HCT116 (cell line): ENCODE results near the gene FAF2. TPM values are rescaled to one million over a fixed set of nuclear protein-coding genes. Genes with fewer than 3 reads are reported as not detected.

Experiments used
- ATAC-seq: fragments of 200-7000 bp; cut with Tn5 transposase; 2 replicates; pipeline ENCODE4 v1.9.1; 2020; ENCODE audit warnings: mild to moderate bottlenecking, moderate library complexity
- BruUV-seq: library from RNA; stranded (reverse); fragments of 400-500 nt; replicated peaks from 2 replicates; lab custom pipeline; 2021; lab: Mats Ljungman, UMichigan
- CTCF ChIA-PET: fragments of 300-600 bp; sonication (Branson Sonifier 250); formaldehyde crosslinking; loops from one replicate; lab custom pipeline; 2021; ENCODE audit warnings: antibody characterized with exemption; lab: Charles Lee
- POLR2A ChIA-PET: fragments of 300-600, 350-600 bp; sonication (Branson Sonifier 250); formaldehyde crosslinking; loops from one replicate; lab custom pipeline; 2021; ENCODE audit warnings: antibody characterized with exemption; lab: Charles Lee
- RAD21 ChIA-PET, 2 experiments: fragments of 300-600 bp; sonication (Branson Sonifier 250); formaldehyde crosslinking; loops; one replicate each; lab custom pipeline; 2023; ENCODE audit warnings: low total read pairs in 2 of 2; ENCODE audit not compliant: uncharacterized antibody in 2 of 2, unreplicated experiment in 2 of 2, low non-redundant PET in 1 of 2; lab: Charles Lee
- DNase-seq: peaks from one replicate; pipeline ENCODE4 v3.0.0-alpha.2; 2010; ENCODE audit warnings: low read depth, low spot score
- H2AFZ ChIP-seq: fragments of 200-600 bp; shearing (Covaris generic), sonication (generic); 2 replicates; pipeline ENCODE4 v1.6.1; 2017; ENCODE audit warnings: low read depth, mixed run types, mixed read lengths, antibody characterized with exemption, low read length; ENCODE audit not compliant: poor library complexity, severe bottlenecking
- H3K27ac ChIP-seq: 2 replicates; pipeline ENCODE4 v1.5.1; 2012; ENCODE audit warnings: low read depth, low read length
- H3K27me3 ChIP-seq: fragments of 200-600 bp; sonication (generic); 2 replicates; pipeline ENCODE4 v1.6.1; 2016; ENCODE audit warnings: mixed run types, low read length, mixed read lengths; ENCODE audit not compliant: insufficient read depth
- H3K36me3 ChIP-seq, 2 experiments: fragments of 200-500 bp in 1 of 2; fragments of 200-600 bp in 1 of 2; sonication (Bioruptor generic) in 1 of 2; sonication (generic) in 1 of 2; 2 replicates each; pipeline versions ENCODE4 v1.5.1 to v1.6.1; 2014 to 2016; ENCODE audit warnings: low read length in 2 of 2, inconsistent platforms in 1 of 2, mixed read lengths in 1 of 2, mixed run types in 1 of 2; ENCODE audit not compliant: insufficient read depth in 2 of 2, control insufficient read depth in 1 of 2
- H3K4me1 ChIP-seq, 2 experiments: fragments of 200-600 bp in 1 of 2; sonication (generic) in 1 of 2; 2 replicates each; pipeline versions ENCODE4 v1.5.1 to v1.6.1; 2012 to 2017; ENCODE audit warnings: low read length in 2 of 2, inconsistent platforms in 1 of 2, mild to moderate bottlenecking in 1 of 2, mixed read lengths in 1 of 2, mixed run types in 1 of 2, moderate library complexity in 1 of 2; ENCODE audit not compliant: insufficient read depth in 2 of 2, control insufficient read depth in 1 of 2
- H3K4me2 ChIP-seq: fragments of 200-600 bp; sonication (generic); 2 replicates; pipeline ENCODE4 v1.6.1; 2017; ENCODE audit warnings: mixed run types, low read length, mixed read lengths
- H3K4me3 ChIP-seq, 2 experiments: fragments of 200-600 bp in 1 of 2; sonication (generic) in 1 of 2; replicated peaks in 1 of 2; 2 replicates each; pipeline ENCODE4 v1.5.1; 2011 to 2016; ENCODE audit warnings: low read length in 2 of 2, control low read depth in 1 of 2, low read depth in 1 of 2, mild to moderate bottlenecking in 1 of 2, mixed read lengths in 1 of 2, mixed run types in 1 of 2
- H3K79me2 ChIP-seq: fragments of 200-600 bp; sonication (generic); 2 replicates; pipeline ENCODE4 v1.6.1; 2017; ENCODE audit warnings: mild to moderate bottlenecking, mixed run types, low read length, moderate library complexity, mixed read lengths; ENCODE audit not compliant: insufficient read depth
- H3K9ac ChIP-seq: fragments of 200-600 bp; sonication (generic); 2 replicates; pipeline ENCODE4 v1.6.1; 2016; ENCODE audit warnings: low read length, mixed read lengths
- H3K9me2 ChIP-seq: fragments of 200-600 bp; sonication (generic), shearing (Covaris generic); 2 replicates; pipeline ENCODE4 v1.6.1; 2017; ENCODE audit warnings: mixed run types, mild to moderate bottlenecking, moderate library complexity; ENCODE audit not compliant: insufficient read depth
- H3K9me3 ChIP-seq, 2 experiments: fragments of 200-500 bp in 1 of 2; fragments of 200-600 bp in 1 of 2; sonication (Bioruptor generic) in 1 of 2; sonication (generic) in 1 of 2; 2 replicates each; pipeline ENCODE4 v1.6.1; 2014 to 2017; ENCODE audit warnings: low read length in 2 of 2, mixed read lengths in 2 of 2, inconsistent platforms in 1 of 2, low read depth in 1 of 2, mild to moderate bottlenecking in 1 of 2, mixed run types in 1 of 2, moderate library complexity in 1 of 2; ENCODE audit not compliant: control insufficient read depth in 1 of 2, insufficient read depth in 1 of 2
- H4K20me1 ChIP-seq: fragments of 200-600 bp; sonication (generic), shearing (Covaris generic); 2 replicates; pipeline ENCODE4 v1.6.1; 2017; ENCODE audit warnings: mixed run types, mild to moderate bottlenecking, moderate library complexity; ENCODE audit not compliant: insufficient read depth
- ATF3 ChIP-seq: IDR thresholded peaks from 2 replicates; pipeline ENCODE4 v1.6.1; 2012
- CBX3 ChIP-seq: IDR thresholded peaks from 2 replicates; pipeline ENCODE4 v1.6.1; 2012; ENCODE audit warnings: low read depth
- CTCF ChIP-seq, 3 experiments: fragments of 200-600 bp in 1 of 3; sonication (generic) in 1 of 3; IDR thresholded peaks in 2 of 3; conservative IDR thresholded peaks in 1 of 3; 2 replicates each; pipeline ENCODE4 v1.5.1; 2012 to 2017; ENCODE audit warnings: low read depth in 2 of 3, low read length in 2 of 3, antibody characterized with exemption in 1 of 3, borderline replicate concordance in 1 of 3, control low read depth in 1 of 3, mild to moderate bottlenecking in 1 of 3, mixed read lengths in 1 of 3, mixed run types in 1 of 3, moderate library complexity in 1 of 3; ENCODE audit not compliant: insufficient read depth in 1 of 3
- ELF1 ChIP-seq: IDR thresholded peaks from 2 replicates; pipeline ENCODE4 v1.6.1; 2012; ENCODE audit warnings: low read depth, borderline replicate concordance
- JUND ChIP-seq: IDR thresholded peaks from 2 replicates; pipeline ENCODE4 v1.6.1; 2012
- POLR2AphosphoS5 ChIP-seq: IDR thresholded peaks from 2 replicates; pipeline ENCODE4 v1.6.1; 2011; ENCODE audit warnings: mild to moderate bottlenecking, low read depth, low read length, moderate library complexity
- SP1 ChIP-seq: IDR thresholded peaks from 2 replicates; pipeline ENCODE4 v1.6.1; 2012; ENCODE audit warnings: low read depth
- ZFX ChIP-seq: fragments of 450-650 bp; IDR thresholded peaks from 2 replicates; pipeline ENCODE4 v1.6.1; 2017
- intact Hi-C: fragments of 100-400 bp; cut with micrococcal nuclease; formaldehyde crosslinking; loops from 2 replicates; pipeline ENCODE4 v1.10.0; 2022
- total RNA-seq: library from RNA; stranded (reverse); gene quantifications from one replicate; pipeline ENCODE4 v1.2.1, GENCODE V29; 2021; ENCODE audit not compliant: unreplicated experiment

FAF2 gene
- total RNA-seq, 1 experiment from 2014 or later: 51.9 TPM

DNA sequence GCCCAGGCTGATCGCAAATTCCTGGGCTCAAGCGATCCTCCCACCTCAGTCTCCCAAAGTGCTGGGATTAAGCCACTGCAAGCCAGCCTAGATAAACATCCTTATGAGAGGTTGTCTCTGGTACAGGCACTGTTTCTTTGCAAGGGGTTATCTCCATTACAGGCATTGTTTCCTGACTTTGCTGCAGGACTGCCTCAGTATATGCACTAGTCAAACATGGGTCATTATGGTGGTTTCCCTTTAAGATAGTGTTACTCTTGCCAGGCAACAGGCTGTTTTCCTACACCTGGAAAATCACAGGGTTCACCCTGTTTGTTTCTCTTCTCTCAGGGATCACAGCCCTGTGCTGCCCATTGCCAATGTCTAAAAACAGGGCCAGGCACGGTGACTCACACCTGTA, 24.0 kb upstream of the FAF2 start:
- ATAC-seq: no peak
- no peak overlapping the region for H3K27ac ChIP-seq

DNA sequence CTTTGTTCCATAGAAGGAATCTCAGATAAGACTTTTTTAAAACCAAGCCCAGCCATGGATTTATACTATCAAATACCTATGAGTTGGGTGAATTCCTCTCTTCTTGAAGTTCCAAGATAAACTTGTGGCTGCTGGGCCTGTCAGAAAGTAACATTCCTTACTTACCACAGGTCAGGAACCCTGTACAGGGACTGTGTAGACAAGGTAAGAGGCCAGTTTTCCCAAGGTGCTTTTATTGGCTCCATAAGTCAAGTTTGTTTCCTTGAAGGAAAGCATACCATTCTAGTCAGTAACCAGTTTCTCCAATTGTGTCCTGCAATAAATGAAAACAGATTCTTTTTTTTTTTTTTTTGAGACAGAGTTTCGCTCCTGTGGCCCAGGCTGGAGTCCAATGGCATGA, 23.0 kb upstream of the FAF2 start:
- Histone ChIP-seq H3K9ac (no peak overlapping the region), H3K27ac (no peak overlapping the region), H4K20me1 (no peaks in the 10 kb centered on the region), H3K79me2 (no peaks in the 10 kb centered on the region), H3K4me3 (no peak overlapping the region), H3K9me3 (peaks cover 0 to 3% of the 10 kb centered on the region in 2 experiments; a peak in 1 of 4 replicates), H2AFZ (no peak overlapping the region), H3K36me3 (no peaks in the 10 kb centered on the region), H3K27me3 (no peaks in the 10 kb centered on the region), H3K9me2 (no peaks in the 10 kb centered on the region), H3K4me2 (no peak overlapping the region), H3K4me1 (peaks cover 0 to 13% of the 10 kb centered on the region in 2 experiments; a peak in 2 of 4 replicates)
- ChIA-PET RAD21 (interaction anchor here in 1 of 2 experiments (0.6 kb wide), 1 partner anchor 14 kb away, joined by 4 read pairs; no protein-coding TSS in a partner anchor), POLR2A (no interaction called here), CTCF (no interaction called here)
- DNase-seq: no peak
- BruUV-seq: no TSS peak
- no peak for ATAC-seq
- TF ChIP-seq ATF3 (no peak), ZFX (no peak), ELF1 (no peak), CTCF (IDR thresholded peaks at IDR 0.05 in 2 of 3, conservative IDR thresholded peaks at IDR 0.05 in 1 of 3; ENCODE audit: borderline replicate concordance in 1 of 3, insufficient read depth in 1 of 3, low read depth in 2 of 3, low read length in 2 of 3) (no peak), CBX3 (no peak), POLR2AphosphoS5 (no peak), JUND (no peak)
- intact Hi-C loops: no loop called here

More for the DNA sequence above, 24.0 kb upstream of the FAF2 start:
- Histone ChIP-seq H3K9ac (no peak overlapping the region), H3K9me2 (no peaks in the 10 kb centered on the region), H3K4me1 (peaks cover 0 to 13% of the 10 kb centered on the region in 2 experiments; a peak in 2 of 4 replicates), H3K36me3 (no peaks in the 10 kb centered on the region), H3K79me2 (no peaks in the 10 kb centered on the region), H3K4me2 (no peak overlapping the region), H3K27me3 (no peaks in the 10 kb centered on the region), H4K20me1 (no peaks in the 10 kb centered on the region), H3K9me3 (peaks cover 0 to 3% of the 10 kb centered on the region in 2 experiments; a peak in 1 of 4 replicates), H2AFZ (no peak overlapping the region), H3K4me3 (no peak overlapping the region)
- ChIA-PET CTCF (no interaction called here), POLR2A (no interaction called here), RAD21 (no interaction called here)
- TF ChIP-seq SP1: no peak
- DNase-seq: no peak
- BruUV-seq: no TSS peak
- intact Hi-C loops: no loop called here
